Measurements from ENCODE around the gene MTERF1.

MTERF1 gene

GRCh38 chr7:91835091-91835825, 45.2 kb downstream of the MTERF1 start:
- no peak for DNase-seq (ENCODE audit: low read depth in 3 of 3)

- DNase-seq (ENCODE audit: low read depth in 3 of 3), result no peak
Measured at GRCh38 chr7:91832493-91833045, 47.9 kb downstream of the MTERF1 start.

- no peak for DNase-seq (ENCODE audit: low read depth in 3 of 3)
Measured at GRCh38 chr7:91827169-91827568, 53.3 kb downstream of the MTERF1 start.

GRCh38 chr7:91826377-91826776, 54.1 kb downstream of the MTERF1 start:
- no peak for DNase-seq (ENCODE audit: low read depth in 3 of 3)

GRCh38 chr7:91824201-91824600, 56.3 kb downstream of the MTERF1 start:
- no peak for DNase-seq (ENCODE audit: low read depth in 3 of 3)
